Peyer's patch (tissue), 4 donors: ENCODE data around the gene KCNQ5. TPM values are rescaled to one million over a fixed set of nuclear protein-coding genes. Genes with fewer than 3 reads are reported as not detected.

ENCODE experiments used
- DNase-seq, 3 donors: peaks; one replicate each; pipeline ENCODE4 v3.0.0-alpha.2; 2017 to 2019
- H3K27ac ChIP-seq, 4 donors: fragments of 200-600 bp; sonication (generic); one replicate each; pipeline ENCODE4 v1.5.1; 2016 to 2019
- H3K27me3 ChIP-seq, 2 donors: fragments of 200-600 bp; sonication (generic); one replicate each; pipeline ENCODE4 v1.5.1; 2019
- H3K36me3 ChIP-seq, 3 donors: fragments of 200-600 bp; sonication (generic); one replicate each; pipeline ENCODE4 v1.5.1; 2016 to 2019
- H3K4me1 ChIP-seq, 4 donors: fragments of 200-600 bp; sonication (generic); one replicate each; pipeline ENCODE4 v1.5.1; 2016 to 2019
- H3K4me3 ChIP-seq, 4 donors: fragments of 200-600 bp; sonication (generic); 1 replicate in 3 of 4; 2 replicates in 1 of 4; pipeline ENCODE4 v1.5.1; 2016 to 2019; ENCODE audit warnings: mild to moderate bottlenecking in 1 of 4
- H3K9me3 ChIP-seq, 4 donors: fragments of 200-600 bp; sonication (generic); one replicate each; pipeline ENCODE4 v1.5.1; 2016 to 2019; ENCODE audit warnings: mild to moderate bottlenecking in 1 of 4
- CTCF ChIP-seq, 6 experiments: fragments of 450-650 bp in 4 of 6; fragments of 200-600 bp in 2 of 6; sonication (generic) in 1 of 6; IDR thresholded peaks; one replicate each; pipeline ENCODE4 v1.5.1; 2017 to 2019; ENCODE audit warnings: antibody characterized with exemption in 6 of 6, mild to moderate bottlenecking in 3 of 6, moderate library complexity in 1 of 6
- POLR2A ChIP-seq, 2 donors: fragments of 450-650 bp; IDR thresholded peaks; one replicate each; pipeline ENCODE4 v1.5.1; 2017; ENCODE audit warnings: antibody characterized with exemption in 2 of 2, mild to moderate bottlenecking in 2 of 2, moderate library complexity in 2 of 2
- total RNA-seq, 4 donors: library from RNA; depleted of rRNA; stranded (reverse); fragments of >200 nt; gene quantifications; one replicate each; pipeline ENCODE4 v1.1.0, GENCODE V29; 2016

KCNQ5 gene
- total RNA-seq, 4 donors from 2014 or later, result 0.27 to 5.0 (median 0.38) TPM; not detected in 1

- Histone ChIP-seq H3K9me3 (no peaks in the 10 kb centered on the region), H3K27me3 (no peaks in the 10 kb centered on the region), H3K4me3 (no peak overlapping the region), H3K36me3 (no peaks in the 10 kb centered on the region), H3K4me1 (no peaks in the 10 kb centered on the region), H3K27ac (no peak overlapping the region)
- TF ChIP-seq CTCF (IDR thresholded peaks at IDR 0.05), result no peak
- no peak for TF ChIP-seq POLR2A (IDR thresholded peaks at IDR 0.05)
- no peak for DNase-seq
These were observed 251.6 kb downstream of the KCNQ5 start for GRCh38 chr6:72873433-72873832.

- Histone ChIP-seq H3K36me3 (no peaks in the 10 kb centered on the region), H3K9me3 (no peaks in the 10 kb centered on the region), H3K27ac (no peak overlapping the region), H3K4me1 (no peaks in the 10 kb centered on the region), H3K4me3 (no peak overlapping the region), H3K27me3 (no peaks in the 10 kb centered on the region)
- no peak for DNase-seq
- TF ChIP-seq POLR2A (IDR thresholded peaks at IDR 0.05) (no peak), CTCF (IDR thresholded peaks at IDR 0.05) (no peak)
These were observed 254.4 kb downstream of the KCNQ5 start for GRCh38 chr6:72876256-72876655.

DNA sequence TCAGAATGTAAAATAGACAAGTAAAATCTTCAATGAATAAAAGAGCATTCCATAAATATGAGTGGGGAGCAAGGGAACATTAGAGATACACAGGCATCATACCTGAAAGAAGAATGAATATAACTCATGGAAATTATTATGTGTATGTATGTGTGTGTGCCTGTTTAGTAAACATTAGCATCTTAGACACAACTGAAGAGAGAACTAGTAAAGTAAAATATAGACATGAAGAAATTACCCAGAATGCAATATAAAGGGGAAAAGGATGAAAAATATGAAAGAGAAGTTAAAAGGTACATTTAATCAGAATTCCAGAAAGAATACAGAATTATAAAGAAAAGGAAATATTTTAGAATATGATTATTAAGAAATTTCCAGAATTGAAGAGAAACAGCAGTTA, 264.3 kb downstream of the KCNQ5 start:
- Histone ChIP-seq H3K4me1 (no peaks in the 10 kb centered on the region), H3K27ac (no peak overlapping the region), H3K4me3 (no peak overlapping the region), H3K9me3 (no peaks in the 10 kb centered on the region), H3K36me3 (no peaks in the 10 kb centered on the region), H3K27me3 (no peaks in the 10 kb centered on the region)
- TF ChIP-seq CTCF (IDR thresholded peaks at IDR 0.05) (no peak), POLR2A (IDR thresholded peaks at IDR 0.05) (no peak)
- DNase-seq, result no peak

GRCh38 chr6:72890233-72890632, 268.4 kb downstream of the KCNQ5 start:
- DNase-seq, result no peak
- Histone ChIP-seq H3K9me3 (no peaks in the 10 kb centered on the region), H3K4me3 (no peak overlapping the region), H3K4me1 (no peaks in the 10 kb centered on the region), H3K36me3 (no peaks in the 10 kb centered on the region), H3K27me3 (no peaks in the 10 kb centered on the region), H3K27ac (no peak overlapping the region)
- TF ChIP-seq CTCF (IDR thresholded peaks at IDR 0.05) (no peak), POLR2A (IDR thresholded peaks at IDR 0.05) (no peak)

DNA sequence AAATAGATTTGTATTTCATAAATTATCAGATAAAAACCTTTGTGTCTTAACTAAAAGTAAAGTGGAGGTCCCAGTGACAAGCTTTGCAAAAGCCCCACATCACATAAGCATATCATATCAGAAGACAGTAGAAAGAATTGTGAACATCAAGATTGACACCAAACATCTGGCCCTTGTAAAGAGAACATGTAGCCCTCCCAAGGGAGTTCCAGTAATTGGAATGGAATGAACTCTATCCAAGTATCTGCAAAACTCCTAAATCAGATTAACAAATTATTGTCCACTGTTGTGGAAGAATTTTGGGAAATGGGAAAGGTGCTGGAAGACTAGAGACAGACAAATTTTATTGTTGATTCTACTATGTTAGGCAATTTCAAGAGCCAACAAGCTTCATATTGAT, 268.8 kb downstream of the KCNQ5 start:
- H3K27me3 ChIP-seq, result no peaks in the 10 kb centered on the region
- H3K4me3 ChIP-seq, result no peak overlapping the region
- no peak for DNase-seq
- TF ChIP-seq POLR2A (IDR thresholded peaks at IDR 0.05) (no peak), CTCF (IDR thresholded peaks at IDR 0.05) (no peak)
- no peak overlapping the region for H3K27ac ChIP-seq
- H3K9me3 ChIP-seq, result no peaks in the 10 kb centered on the region
- H3K36me3 ChIP-seq, result no peaks in the 10 kb centered on the region
- no peaks in the 10 kb centered on the region for H3K4me1 ChIP-seq

DNA sequence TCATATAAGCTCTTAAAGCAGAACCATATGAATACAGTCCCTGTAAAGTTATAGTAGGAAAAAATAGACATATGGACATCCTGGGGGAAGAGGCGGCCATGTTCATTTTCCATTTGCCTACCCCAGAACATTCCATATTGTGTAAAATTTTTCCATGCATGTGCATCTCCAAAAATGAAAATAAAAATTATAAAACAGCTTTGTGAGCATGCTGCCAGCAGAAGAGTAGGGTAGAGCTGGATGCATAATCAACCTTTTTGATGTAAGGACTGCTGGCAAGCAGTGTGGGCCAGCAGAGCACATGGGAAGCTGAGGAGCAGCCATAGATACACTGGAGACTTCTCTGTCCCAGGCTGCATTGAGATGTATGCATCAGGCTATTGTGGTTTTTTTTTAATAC, 271.0 kb downstream of the KCNQ5 start:
- Histone ChIP-seq H3K9me3 (no peaks in the 10 kb centered on the region), H3K27ac (no peak overlapping the region), H3K27me3 (no peaks in the 10 kb centered on the region), H3K36me3 (no peaks in the 10 kb centered on the region), H3K4me3 (no peak overlapping the region), H3K4me1 (no peaks in the 10 kb centered on the region)
- DNase-seq, result no peak
- no peak for TF ChIP-seq POLR2A (IDR thresholded peaks at IDR 0.05)
- no peak for TF ChIP-seq CTCF (IDR thresholded peaks at IDR 0.05)
